K562 (cell line): ENCODE data around the gene KIAA1958. TPM values are rescaled to one million over a fixed set of nuclear protein-coding genes. Genes with fewer than 3 reads are reported as not detected.

Experiments used
- ATAC-seq: fragments of 200-7000 bp; cut with Tn5 transposase; 3 replicates; pipeline ENCODE4 v1.9.1; 2020; ENCODE audit warnings: moderate library complexity
- BruUV-seq: library from RNA; stranded (reverse); fragments of 400-500 nt; replicated peaks from 2 replicates; lab custom pipeline; 2021; lab: Mats Ljungman, UMichigan
- CTCF ChIA-PET: fragments of 300-600 bp; formaldehyde crosslinking; extraction: SDS; loops from one replicate; lab custom pipeline; 2021; ENCODE audit warnings: low intra/inter-chr PET ratio; lab: Yijun Ruan, JAX
- POLR2A ChIA-PET: fragments of 300-600, 350-650 bp; sonication (Branson Sonifier 250); formaldehyde crosslinking; extraction: SDS; loops from one replicate; lab custom pipeline; 2021; ENCODE audit warnings: antibody characterized with exemption, inconsistent platforms; lab: Yijun Ruan, JAX
- DNase-seq, 4 experiments: peaks; one replicate each; pipeline versions ENCODE4 v3.0.0 to v3.0.0-alpha.2; 2011 to 2018; ENCODE audit warnings: low spot score in 3 of 4, mixed read lengths in 3 of 4; ENCODE audit errors: extremely low read depth in 1 of 4
- FAIRE-seq: peaks from 2 replicates; lab custom pipeline; 2011; peaks lifted over from hg19 to GRCh38; lab: Jason Lieb, UNC
- H2AFZ ChIP-seq: 2 replicates; pipeline ENCODE4 v1.6.0; 2011; ENCODE audit warnings: low read depth, low read length, control low read depth, inconsistent platforms
- H3K27ac ChIP-seq: fragments of 200-600 bp; 3 replicates; pipeline ENCODE4 v1.8.0; 2011; ENCODE audit warnings: low read depth, mild to moderate bottlenecking, control low read depth, inconsistent platforms, low read length, moderate library complexity, mixed read lengths; ENCODE audit errors: extremely low read depth
- H3K27me3 ChIP-seq, 2 experiments: fragments of 300-600 bp in 1 of 2; 2 replicates in 1 of 2; 3 replicates in 1 of 2; pipeline versions ENCODE4 v1.6.0 to v1.8.0; 2011; ENCODE audit warnings: inconsistent platforms in 2 of 2, low read length in 2 of 2, mild to moderate bottlenecking in 1 of 2, mixed read lengths in 1 of 2, moderate library complexity in 1 of 2; ENCODE audit not compliant: control insufficient read depth in 2 of 2, insufficient read depth in 2 of 2
- H3K36me3 ChIP-seq: fragments of 300-600 bp; 3 replicates; pipeline ENCODE4 v1.8.0; 2011; ENCODE audit warnings: mild to moderate bottlenecking, low read length, inconsistent platforms; ENCODE audit not compliant: control insufficient read depth, insufficient read depth
- H3K4me1 ChIP-seq, 2 experiments: fragments of 200-600 bp in 1 of 2; replicated peaks in 1 of 2; 2 replicates in 1 of 2; 3 replicates in 1 of 2; pipeline versions ENCODE4 v1.5.1 to v1.8.0; 2011; ENCODE audit warnings: inconsistent platforms in 2 of 2, low read length in 2 of 2, mild to moderate bottlenecking in 1 of 2, mixed read lengths in 1 of 2, moderate library complexity in 1 of 2; ENCODE audit not compliant: control insufficient read depth in 2 of 2, insufficient read depth in 2 of 2
- H3K4me2 ChIP-seq: 2 replicates; pipeline ENCODE4 v1.6.1; 2011; ENCODE audit warnings: low read length, control low read depth, inconsistent platforms, mixed read lengths; ENCODE audit not compliant: insufficient read depth
- H3K4me3 ChIP-seq: fragments of 200-600 bp; sonication (generic), shearing (Covaris generic); 2 replicates; pipeline ENCODE4 v1.5.1; 2016; ENCODE audit warnings: control low read depth, inconsistent platforms
- H3K79me2 ChIP-seq: fragments of 200-600 bp; 3 replicates; pipeline ENCODE4 v1.8.0; 2011; ENCODE audit warnings: low read length, inconsistent platforms; ENCODE audit not compliant: control insufficient read depth, insufficient read depth
- H3K9ac ChIP-seq, 2 experiments: 2 replicates each; pipeline versions ENCODE4 v1.6.0 to v1.6.1; 2011; ENCODE audit warnings: low read depth in 2 of 2, low read length in 2 of 2, control low read depth in 1 of 2, inconsistent platforms in 1 of 2, mild to moderate bottlenecking in 1 of 2, mixed read lengths in 1 of 2; ENCODE audit not compliant: insufficient read depth in 1 of 2
- H3K9me1 ChIP-seq: one replicate; pipeline ENCODE4 v1.6.0; 2011; ENCODE audit warnings: inconsistent platforms, mild to moderate bottlenecking, low read length, moderate library complexity; ENCODE audit not compliant: control insufficient read depth, insufficient read depth
- H3K9me3 ChIP-seq: replicated peaks from 2 replicates; pipeline ENCODE4 v1.5.1; 2011; ENCODE audit warnings: low read depth, low read length, inconsistent platforms; ENCODE audit not compliant: control insufficient read depth, insufficient read depth
- H4K20me1 ChIP-seq: replicated peaks from 2 replicates; pipeline ENCODE4 v1.6.1; 2011; ENCODE audit warnings: low read length, inconsistent platforms, mixed read lengths; ENCODE audit not compliant: control insufficient read depth, insufficient read depth
- BCL6 ChIP-seq: fragments of 250-450 bp; sonication (Bioruptor Pico); IDR thresholded peaks from 2 replicates; pipeline ENCODE4 v1.4.0; 2020
- BRF2 ChIP-seq: IDR thresholded peaks from 3 replicates; pipeline ENCODE4 v1.6.1; 2011; ENCODE audit warnings: borderline replicate concordance, mild to moderate bottlenecking; ENCODE audit not compliant: insufficient read length, insufficient read depth
- C11orf30 ChIP-seq: fragments of 450-650 bp; IDR thresholded peaks from 2 replicates; pipeline ENCODE4 v1.6.1; 2016; ENCODE audit warnings: low read depth, mild to moderate bottlenecking
- ETV1 ChIP-seq: fragments of 450-650 bp; conservative IDR thresholded peaks from 2 replicates; pipeline ENCODE4 v1.6.1; 2016; ENCODE audit warnings: missing genetic modification characterization, control low read depth, low read depth, missing compliant biosample characterization
- FOS ChIP-seq: IDR thresholded peaks from 3 replicates; pipeline ENCODE4 v1.6.1; 2011; ENCODE audit not compliant: insufficient read length; ENCODE audit errors: extremely low read depth
- MAFG ChIP-seq: fragments of 450-650 bp; conservative IDR thresholded peaks from 2 replicates; pipeline ENCODE4 v1.6.1; 2016; ENCODE audit warnings: missing genetic modification characterization, missing compliant biosample characterization
- MCM3 ChIP-seq: fragments of 450-650 bp; IDR thresholded peaks from 2 replicates; pipeline ENCODE4 v1.6.1; 2016
- POLR2B ChIP-seq: fragments of 450-650 bp; IDR thresholded peaks from 2 replicates; pipeline ENCODE4 v1.6.1; 2018; ENCODE audit warnings: low read depth; ENCODE audit not compliant: partially characterized antibody
- ZNF175 ChIP-seq: fragments of 200-800 bp; sonication (Bioruptor generic); IDR thresholded peaks from 2 replicates; pipeline ENCODE4 v1.6.1; 2016; ENCODE audit warnings: low read depth, mild to moderate bottlenecking, missing genetic modification characterization, missing compliant biosample characterization
- ZNF232 ChIP-seq: sonication (generic); formaldehyde crosslinking; IDR thresholded peaks from 2 replicates; pipeline ENCODE4 v1.8.0; 2022; ENCODE audit warnings: mild to moderate bottlenecking, missing genetic modification reagents
- ZNF3 ChIP-seq: fragments of 250-450 bp; sonication (Bioruptor Pico); IDR thresholded peaks from 2 replicates; pipeline ENCODE4 v1.5.0; 2021; ENCODE audit warnings: mild to moderate bottlenecking, moderate library complexity
- ZNF316 ChIP-seq: fragments of 450-650 bp; IDR thresholded peaks from 2 replicates; pipeline ENCODE4 v1.6.1; 2016
- WGBS: fragments of 100-300 bp; shearing (Covaris generic); methylation state at CpG from one replicate; pipeline ENCODE4 v1.1.6; 2016; ENCODE audit warnings: low coverage, mixed read lengths; ENCODE audit not compliant: insufficient coverage; ENCODE audit errors: missing lambda C conversion rate; 5-methylcytosine and 5-hydroxymethylcytosine counted together
- in situ Hi-C: fragments of 300-500 bp; cut with MboI; formaldehyde crosslinking; loops from 4 replicates; pipeline ENCODE4 v1.15.0; 2018; ENCODE audit warnings: inconsistent platforms, mixed read lengths
- intact Hi-C: fragments of 100-400 bp; cut with micrococcal nuclease; formaldehyde crosslinking; loops from 2 replicates; pipeline ENCODE4 v1.14.2; 2022
- polyA plus RNA-seq, 8 experiments: library from polyadenylated mRNA; depleted of rRNA in 4 of 8; stranded (reverse) in 5 of 8; unstranded in 3 of 8; fragments of >200 nt; fragmentation: Nextera tagmentation in 2 of 8; fragmentation: Illumina TruSeq in 1 of 8; extraction: Ambion mirVana in 2 of 8; extraction: Trizol in 1 of 8; gene quantifications; 2 replicates each; pipeline versions ENCODE4 v1.2.1 to v1.2.3, GENCODE V29; 2011 to 2014; ENCODE audit warnings: inconsistent platforms in 1 of 8, missing spikeins in 1 of 8
- total RNA-seq, 7 experiments: library from RNA; depleted of rRNA in 6 of 7; stranded (reverse); fragments of >200 nt in 6 of 7; fragmentation: Illumina TruSeq in 2 of 7; extraction: Trizol in 2 of 7; gene quantifications; 2 replicates each; pipeline versions ENCODE4 v1.2.1 to v1.2.3, GENCODE V29; 2011 to 2021; ENCODE audit warnings: low replicate concordance in 1 of 7
- TF ChIP-seq, protein P1 (sequence below): fragments of 450-650 bp; IDR thresholded peaks from 2 replicates; pipeline ENCODE4 v1.6.1; 2017; ENCODE audit warnings: antibody characterized with exemption

Gene KIAA1958
- total and polyA plus RNA-seq, 9 of the 15 experiments (the other 6 are each of a cell fraction or from before 2014, with no cell fraction given): 1.1 to 16.0 (median 10.1) TPM

DNA sequence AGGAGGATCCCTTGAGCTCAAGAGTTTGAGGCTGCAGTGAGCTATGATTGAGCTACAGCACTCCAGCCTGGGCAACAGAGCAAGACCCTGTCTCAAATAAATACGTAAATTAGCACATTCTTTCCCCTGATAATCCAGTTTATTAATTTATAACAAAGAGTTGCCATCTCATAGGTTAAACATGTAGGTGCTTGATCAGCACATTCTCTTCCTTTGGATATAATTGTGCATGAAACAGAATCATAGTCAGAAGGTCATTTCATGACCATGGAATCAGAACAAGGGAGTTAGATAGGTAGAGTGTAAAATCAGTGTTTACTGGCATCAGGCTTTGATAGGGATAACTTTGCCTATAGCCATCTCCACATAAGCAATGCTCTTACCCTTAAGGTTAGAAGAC, 43.0 kb upstream of the KIAA1958 start:
- ATAC-seq (no peak), DNase-seq (no peak), FAIRE-seq (no peak)
- TF ChIP-seq FOS: no peak
- TF ChIP-seq ETV1 (tag): no peak
- TF ChIP-seq C11orf30: peak; percentile 58
- peak; percentile 53 for TF ChIP-seq MAFG (tag)
- no peak for TF ChIP-seq ZNF232 (CRISPR knock-in tag)
- peak; percentile 80 for TF ChIP-seq ZNF316
- H4K20me1 ChIP-seq: no peaks in the 10 kb centered on the region
- peaks cover 0 to 8% of the 10 kb centered on the region in 2 experiments; a peak in 3 of 5 replicates for H3K4me1 ChIP-seq
- ChIA-PET POLR2A (interaction anchor here (0.9 to 2.6 kb wide), 5 partner anchors 10 to 135 kb away, joined by 3 to 14 read pairs (median 4); no protein-coding TSS in a partner anchor), CTCF (interaction anchor here (1.0 to 2.0 kb wide), 2 partner anchors 222 to 377 kb away, joined by 3 to 7 read pairs; no protein-coding TSS in a partner anchor)
- intact Hi-C loops (loop anchor here (1.0 to 10.0 kb wide), 3 partner anchors 222 to 351 kb away; no protein-coding TSS in a partner anchor), in situ Hi-C loops (no loop called here)
- no peak overlapping the region for H3K9ac ChIP-seq
- BruUV-seq: no TSS peak
- WGBS: 35% methylated on average over 1 of the region's 1 CpG
- H3K9me3 ChIP-seq: no peaks in the 10 kb centered on the region
- H3K27ac ChIP-seq: no peak overlapping the region
- H3K4me2 ChIP-seq: no peak overlapping the region
- H3K9me1 ChIP-seq: no peaks in the 10 kb centered on the region
- no peak overlapping the region for H3K4me3 ChIP-seq
- H3K79me2 ChIP-seq: no peaks in the 10 kb centered on the region
- H3K27me3 ChIP-seq: no peaks in the 10 kb centered on the region
- H3K36me3 ChIP-seq: peaks cover 4% of the 10 kb centered on the region; the same call in 2 of the 3 replicates
- H2AFZ ChIP-seq: no peak overlapping the region

GRCh38 chr9:112445196-112445595, 41.4 kb upstream of the KIAA1958 start:
- Histone ChIP-seq H3K9ac (no peak overlapping the region), H3K4me3 (no peak overlapping the region), H4K20me1 (no peaks in the 10 kb centered on the region), H3K27me3 (no peaks in the 10 kb centered on the region), H3K79me2 (no peaks in the 10 kb centered on the region), H3K9me3 (no peaks in the 10 kb centered on the region), H3K4me1 (peaks cover 0 to 8% of the 10 kb centered on the region in 2 experiments; a peak in 3 of 5 replicates), H3K36me3 (peaks cover 4% of the 10 kb centered on the region; the same call in 1 of the 3 replicates), H3K27ac (no peak overlapping the region), H2AFZ (no peak overlapping the region), H3K4me2 (no peak overlapping the region), H3K9me1 (no peaks in the 10 kb centered on the region)
- no peak for FAIRE-seq
- in situ Hi-C loops: no loop called here
- ChIA-PET CTCF (no interaction called here), POLR2A (interaction anchor here (0.6 to 2.6 kb wide), 3 partner anchors 11 to 336 kb away, joined by 3 to 14 read pairs (median 4); no protein-coding TSS in a partner anchor)
- no peak for DNase-seq
- no peak for ATAC-seq
- no TSS peak for BruUV-seq
- WGBS: 63% methylated on average over 1 of the region's 1 CpG
- intact Hi-C loops: loop anchor here (10.0 kb wide), 1 partner anchor 350 kb away; no protein-coding TSS in a partner anchor
- TF ChIP-seq BRF2: no peak
- TF ChIP-seq, protein P1, sequence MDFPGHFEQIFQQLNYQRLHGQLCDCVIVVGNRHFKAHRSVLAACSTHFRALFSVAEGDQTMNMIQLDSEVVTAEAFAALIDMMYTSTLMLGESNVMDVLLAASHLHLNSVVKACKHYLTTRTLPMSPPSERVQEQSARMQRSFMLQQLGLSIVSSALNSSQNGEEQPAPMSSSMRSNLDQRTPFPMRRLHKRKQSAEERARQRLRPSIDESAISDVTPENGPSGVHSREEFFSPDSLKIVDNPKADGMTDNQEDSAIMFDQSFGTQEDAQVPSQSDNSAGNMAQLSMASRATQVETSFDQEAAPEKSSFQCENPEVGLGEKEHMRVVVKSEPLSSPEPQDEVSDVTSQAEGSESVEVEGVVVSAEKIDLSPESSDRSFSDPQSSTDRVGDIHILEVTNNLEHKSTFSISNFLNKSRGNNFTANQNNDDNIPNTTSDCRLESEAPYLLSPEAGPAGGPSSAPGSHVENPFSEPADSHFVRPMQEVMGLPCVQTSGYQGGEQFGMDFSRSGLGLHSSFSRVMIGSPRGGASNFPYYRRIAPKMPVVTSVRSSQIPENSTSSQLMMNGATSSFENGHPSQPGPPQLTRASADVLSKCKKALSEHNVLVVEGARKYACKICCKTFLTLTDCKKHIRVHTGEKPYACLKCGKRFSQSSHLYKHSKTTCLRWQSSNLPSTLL: no peak
- no peak for TF ChIP-seq MCM3
- TF ChIP-seq ZNF3 (CRISPR knock-in tag): no peak
- TF ChIP-seq BCL6 (CRISPR knock-in tag): no peak
- TF ChIP-seq ZNF175: no peak
- no peak for TF ChIP-seq POLR2B
